NCI-H2081 treated with DMSO at 0.1 percent for 48 hours (cell line): ENCODE measurements around the gene VPS52.
"Not testable (repeated sequence)": the region's sequence is repeated elsewhere in the genome, so short reads cannot be mapped to it uniquely, and the experiment has no call there.

Experiments
- DNase-seq: peaks from one replicate; lab custom pipeline; 2025; lab: John Stamatoyannopoulos, UW

VPS52 gene

DNA sequence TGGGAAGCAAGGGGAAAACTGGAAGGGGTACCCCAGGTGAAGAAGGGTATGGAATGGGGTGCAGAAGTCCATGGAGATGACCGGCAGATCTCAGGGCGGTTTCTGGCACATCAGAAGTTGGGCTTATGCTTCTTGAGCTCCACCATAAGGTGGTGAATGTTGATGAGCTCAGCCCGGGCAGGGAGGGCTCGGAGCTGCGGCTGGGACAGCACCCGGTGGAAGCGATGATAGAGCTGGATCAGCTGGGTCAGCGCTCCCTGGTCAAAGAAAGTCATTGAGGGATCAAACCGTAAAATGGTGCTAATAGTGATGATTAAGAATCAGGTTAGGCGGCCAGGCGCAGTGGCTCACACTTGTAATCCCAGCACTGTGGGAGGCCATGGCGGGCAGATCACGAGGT lies 20.9 kb downstream of the VPS52 start:
- no peak for DNase-seq

DNA sequence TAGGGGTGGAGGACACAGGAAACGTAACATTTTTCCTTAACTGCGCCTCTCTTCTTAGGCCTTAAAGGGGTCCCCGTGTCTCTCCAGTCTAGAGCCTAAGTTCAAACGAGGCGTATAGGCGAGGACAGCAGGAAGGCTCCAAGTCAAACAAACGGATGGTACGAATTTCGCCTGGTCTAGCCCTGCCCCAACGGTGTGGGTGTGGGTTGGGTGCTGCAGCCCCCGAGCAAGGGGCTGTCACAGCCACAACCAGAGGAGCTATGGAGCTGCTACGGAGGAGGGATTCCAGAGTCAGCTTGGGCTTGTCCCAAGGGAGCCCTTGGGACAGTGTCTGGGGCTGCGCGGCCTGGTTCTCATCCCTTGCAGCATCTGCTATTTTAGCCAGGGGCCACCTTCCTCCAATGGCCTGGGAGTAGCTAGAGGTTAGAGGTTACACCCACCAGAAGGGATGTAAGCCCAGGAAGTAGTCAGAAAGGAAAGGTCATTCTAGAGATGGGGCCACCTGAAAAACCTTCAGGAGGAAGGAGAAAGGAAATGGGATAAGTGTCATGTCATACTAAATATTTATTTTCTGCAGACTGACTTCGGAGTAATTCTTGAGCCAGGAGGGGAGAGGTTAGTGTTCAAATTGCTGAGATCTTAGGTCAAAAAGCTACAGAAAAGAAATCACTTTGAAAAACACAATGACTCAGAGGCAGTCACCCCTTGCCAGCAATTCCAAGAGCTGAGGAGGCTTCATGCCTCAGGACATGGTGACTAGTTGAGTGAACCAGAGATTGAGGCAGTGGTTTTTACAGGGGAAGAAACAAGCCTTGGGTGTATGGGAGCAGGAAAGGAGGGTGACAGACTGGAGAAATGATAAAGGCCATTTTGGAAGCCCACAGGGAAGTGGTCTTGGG lies 21.7 kb downstream of the VPS52 start:
- DNase-seq: no peak

DNA sequence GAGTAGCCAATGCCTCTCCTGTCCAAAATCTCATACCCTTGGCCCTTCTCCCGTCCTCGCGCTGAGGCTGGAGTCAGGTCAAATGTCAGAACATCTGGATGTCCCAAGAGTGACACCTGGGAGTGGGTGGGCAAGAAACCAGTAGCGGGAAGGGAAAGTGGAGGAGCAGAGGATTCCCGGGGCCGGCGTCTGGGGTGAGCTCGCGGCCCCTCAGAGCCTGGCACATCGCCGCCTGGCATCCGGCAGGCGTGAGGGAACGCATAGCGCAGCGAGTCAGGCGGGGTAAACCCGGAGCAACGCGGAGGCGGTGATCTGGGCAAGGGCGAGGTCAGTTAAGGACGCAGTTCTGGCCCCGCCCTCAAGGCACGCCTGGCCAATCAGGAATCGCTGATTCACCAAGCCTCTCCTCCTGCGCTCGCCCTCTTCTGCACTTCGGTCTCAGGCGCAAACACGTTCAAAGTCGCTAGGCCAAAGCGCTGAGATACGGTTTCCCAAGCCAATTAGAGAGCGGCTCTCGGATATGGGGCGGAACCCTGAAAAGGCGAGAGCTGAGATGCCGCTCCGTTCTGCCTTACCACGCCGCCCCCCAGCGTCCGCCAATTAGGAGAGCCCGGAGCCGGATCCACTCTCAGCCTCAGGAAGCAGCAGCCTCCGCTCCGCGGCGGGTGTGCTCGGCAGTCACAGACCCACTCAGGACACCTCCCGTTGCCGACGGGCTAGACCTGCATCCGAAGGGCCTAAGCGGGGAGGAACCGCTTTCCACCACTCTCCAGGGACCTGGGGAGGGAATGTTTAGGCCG lies 22.5 kb downstream of the VPS52 start:
- DNase-seq: peak; percentile 95

DNA sequence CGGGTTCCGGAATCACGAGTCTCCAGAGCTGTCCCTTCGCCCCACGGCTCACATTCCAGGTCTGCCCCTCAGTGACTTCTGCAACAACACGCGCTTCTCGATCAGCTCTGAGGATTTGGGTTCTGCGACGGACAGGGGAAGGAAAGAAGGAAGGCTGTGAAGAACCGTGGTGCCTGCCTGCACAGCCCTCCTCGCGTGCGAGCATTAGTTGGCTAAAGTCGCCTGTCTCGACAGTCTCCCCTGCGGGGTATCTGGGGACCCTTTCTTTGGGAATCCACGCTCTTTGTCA lies 23.1 kb downstream of the VPS52 start:
- DNase-seq: no peak

DNA sequence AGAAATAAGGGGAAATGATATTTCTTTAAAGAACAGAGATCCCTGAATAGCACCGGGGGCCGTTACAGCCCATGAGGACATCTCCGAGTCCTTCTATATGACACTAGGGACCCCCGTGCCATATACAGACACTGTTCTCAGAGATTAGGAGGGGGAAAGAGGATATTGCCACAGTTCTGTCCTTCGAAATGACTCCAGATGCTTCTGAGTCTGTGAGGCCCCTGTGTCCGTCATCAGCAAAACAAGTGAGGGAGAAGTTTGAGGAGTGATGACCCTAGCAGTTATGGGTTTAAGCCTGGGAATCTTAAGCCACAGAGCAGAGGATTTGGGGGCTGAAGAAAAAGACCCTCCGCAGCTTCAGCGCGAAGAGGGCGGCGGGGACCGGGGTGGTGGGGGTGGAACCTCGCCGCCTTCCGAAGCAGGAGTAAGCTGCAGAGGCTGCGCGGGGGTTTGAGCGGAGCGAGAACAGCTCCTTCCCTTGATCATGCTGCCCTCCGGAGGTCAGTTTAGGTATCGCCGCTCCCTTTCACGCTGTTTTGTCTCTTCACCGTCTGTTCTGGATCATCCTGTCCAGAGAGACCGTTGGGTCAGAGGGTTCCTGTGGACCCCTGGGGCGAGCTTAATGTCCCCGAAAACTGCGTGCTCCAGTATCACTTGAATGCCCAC lies 23.6 kb downstream of the VPS52 start:
- peak; percentile 44 for DNase-seq

DNA sequence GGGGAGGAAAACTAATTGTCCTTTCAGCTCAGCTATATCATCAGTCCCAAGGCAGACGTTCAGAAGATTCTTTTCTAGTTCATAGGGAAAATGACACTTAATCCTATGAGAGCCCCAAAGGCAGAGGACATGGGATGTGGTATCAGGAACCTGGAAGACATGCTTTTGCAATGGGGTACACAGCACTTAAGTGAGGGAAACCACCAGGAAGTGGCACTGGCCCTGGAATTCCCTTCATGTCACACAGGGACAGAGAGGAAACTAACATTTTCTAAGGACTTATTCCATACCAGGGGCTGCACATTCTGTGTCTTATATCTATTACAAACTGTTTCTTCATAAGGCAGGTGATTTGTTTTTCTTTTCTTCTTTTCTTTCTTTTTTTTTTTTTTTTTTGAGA lies 28.2 kb downstream of the VPS52 start:
- no peak for DNase-seq

DNA sequence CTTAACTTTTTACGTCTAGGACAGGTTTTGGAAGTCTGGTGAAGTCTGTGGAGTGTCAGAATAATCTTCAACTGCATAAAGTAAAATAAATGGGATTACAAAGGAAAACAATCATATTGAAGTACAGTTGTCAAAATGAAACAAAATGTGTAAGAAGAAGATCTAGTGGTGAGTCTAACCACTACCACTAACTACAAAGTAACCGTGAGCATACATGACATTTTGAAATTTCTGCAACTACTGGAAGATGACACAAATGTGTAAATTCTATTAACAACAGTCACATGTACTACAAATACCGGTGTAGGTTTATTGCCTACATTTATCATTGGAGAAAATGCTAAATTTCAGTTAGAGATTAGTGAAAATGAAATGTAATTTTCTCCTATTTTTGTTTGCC lies 29.7 kb downstream of the VPS52 start:
- no peak for DNase-seq

DNA sequence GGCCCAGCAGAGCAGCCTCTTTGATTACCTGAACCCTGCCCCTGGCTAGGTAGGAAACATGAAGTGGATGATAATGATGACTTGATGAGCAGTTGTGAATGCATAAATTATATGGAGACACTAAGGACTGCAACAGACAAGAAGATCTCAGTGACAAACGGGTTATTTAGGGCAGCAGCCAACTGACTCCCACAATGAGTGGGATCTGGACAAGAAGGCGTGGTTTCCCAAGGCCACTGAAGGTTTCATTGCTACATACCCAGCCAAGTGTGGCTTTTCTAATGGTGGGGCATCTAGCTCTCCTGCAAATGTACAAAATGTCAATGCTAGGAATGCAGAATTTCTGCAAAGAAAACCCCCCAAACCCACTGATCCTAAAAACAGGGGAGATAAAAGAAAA lies 33.9 kb downstream of the VPS52 start:
- no peak for DNase-seq

DNA sequence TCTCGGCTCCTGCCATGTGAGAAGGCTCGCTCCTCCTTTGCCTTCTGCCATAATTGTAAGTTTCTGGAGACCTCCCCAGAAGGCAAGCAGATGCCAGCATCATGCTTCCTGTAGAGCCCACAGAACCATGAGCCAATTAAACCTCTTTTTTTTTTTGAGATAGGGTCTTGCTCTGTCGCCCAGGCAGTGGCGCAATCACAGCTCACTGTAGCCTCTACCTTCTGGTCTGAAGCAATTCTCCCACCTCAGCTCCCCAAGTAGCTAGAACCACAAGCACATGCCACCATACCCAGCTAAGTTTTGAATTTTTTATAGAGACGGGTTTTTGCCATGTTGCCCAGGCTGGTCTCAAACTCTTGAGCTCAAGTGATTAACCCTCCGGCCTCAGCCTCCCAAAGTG lies 34.8 kb downstream of the VPS52 start:
- DNase-seq: no peak

DNA sequence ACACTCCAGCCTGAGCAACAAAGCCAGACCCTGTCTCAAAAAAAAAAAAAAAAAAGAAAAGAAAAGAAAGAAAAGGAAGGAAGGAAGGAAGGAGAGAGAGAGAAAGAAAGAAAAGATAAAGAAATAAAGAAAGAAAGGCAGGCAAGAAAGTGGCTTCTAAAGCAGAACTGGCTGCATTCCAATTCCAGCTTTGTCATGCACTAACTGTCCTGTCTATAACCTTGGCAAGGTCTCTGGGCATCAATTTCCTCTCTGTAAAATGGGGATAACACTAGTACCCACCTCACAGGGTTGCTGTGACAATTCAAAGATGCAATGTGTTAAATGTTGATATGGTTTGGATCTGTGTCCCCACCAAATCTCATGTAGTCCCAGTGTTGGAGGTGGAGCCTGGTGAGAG lies 35.3 kb downstream of the VPS52 start:
- no peak for DNase-seq

DNA sequence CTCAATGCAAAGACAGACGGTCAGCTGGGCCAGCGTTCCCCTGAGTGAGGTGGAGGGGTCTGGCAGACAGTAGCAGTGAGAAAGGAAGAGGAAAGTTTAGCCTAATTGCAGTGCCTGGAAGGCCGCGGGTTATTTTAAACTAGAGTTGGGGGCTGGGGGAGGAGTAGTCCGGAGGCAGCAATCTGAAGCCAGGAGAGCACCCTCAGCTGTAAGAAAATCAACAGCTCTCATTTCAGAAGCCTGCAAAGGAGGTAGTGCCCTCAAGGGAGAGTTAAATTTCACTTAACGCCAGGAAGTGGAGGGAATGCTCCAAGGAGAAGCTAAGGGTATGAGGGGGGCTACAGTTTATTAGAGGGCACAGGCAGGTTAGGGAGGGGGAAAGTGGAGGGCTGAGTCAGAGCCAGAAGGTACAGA lies 36.4 kb downstream of the VPS52 start:
- DNase-seq: no peak

DNA sequence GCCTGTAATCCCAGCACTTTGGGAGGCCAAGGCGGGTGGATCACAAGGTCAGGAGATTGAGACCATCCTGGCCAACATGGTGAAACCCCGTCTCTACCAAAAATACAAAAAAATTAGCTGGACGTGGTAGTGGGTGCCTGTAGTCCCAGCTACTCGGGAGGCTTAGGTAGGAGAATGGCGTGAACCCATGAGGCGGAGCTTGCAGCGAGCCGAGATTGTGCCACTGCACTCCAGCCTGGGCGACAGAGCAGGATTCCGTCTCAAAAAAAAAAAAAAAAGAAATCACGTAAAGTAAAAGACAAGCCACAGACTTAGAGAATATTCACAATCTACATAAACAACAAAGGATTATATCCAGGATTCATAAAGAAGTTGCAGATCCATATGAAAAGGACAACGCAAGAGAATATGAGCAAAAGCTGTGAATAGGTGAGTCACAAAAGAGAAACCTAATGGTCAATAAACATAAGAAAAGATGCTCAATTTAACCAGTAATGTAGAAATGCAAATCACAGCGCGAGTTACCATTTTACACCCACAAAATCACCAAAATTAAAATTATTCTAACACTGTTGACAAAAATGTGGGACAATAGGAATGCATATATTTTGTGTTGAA lies 45.1 kb downstream of the VPS52 start:
- not testable (repeated sequence) for DNase-seq

DNA sequence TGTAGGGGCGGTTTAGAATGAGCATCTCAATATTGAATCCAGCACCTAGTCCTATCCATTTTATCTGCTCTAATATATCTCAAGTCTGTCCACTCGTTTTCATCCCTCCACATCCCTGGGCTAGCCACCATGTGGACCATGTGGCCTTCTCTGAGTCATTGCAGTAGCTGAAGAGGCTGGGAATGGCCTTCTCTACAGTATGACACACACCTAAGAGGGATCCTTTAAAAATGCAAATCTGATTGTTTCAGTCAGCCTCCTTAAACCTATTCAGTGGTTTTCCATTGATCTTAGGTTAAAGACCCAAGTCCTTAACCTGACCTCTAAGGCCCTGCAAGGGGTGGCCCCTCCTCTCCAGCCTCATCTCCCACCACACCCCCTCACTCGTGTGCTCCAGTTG lies 54.0 kb downstream of the VPS52 start:
- DNase-seq: no peak

DNA sequence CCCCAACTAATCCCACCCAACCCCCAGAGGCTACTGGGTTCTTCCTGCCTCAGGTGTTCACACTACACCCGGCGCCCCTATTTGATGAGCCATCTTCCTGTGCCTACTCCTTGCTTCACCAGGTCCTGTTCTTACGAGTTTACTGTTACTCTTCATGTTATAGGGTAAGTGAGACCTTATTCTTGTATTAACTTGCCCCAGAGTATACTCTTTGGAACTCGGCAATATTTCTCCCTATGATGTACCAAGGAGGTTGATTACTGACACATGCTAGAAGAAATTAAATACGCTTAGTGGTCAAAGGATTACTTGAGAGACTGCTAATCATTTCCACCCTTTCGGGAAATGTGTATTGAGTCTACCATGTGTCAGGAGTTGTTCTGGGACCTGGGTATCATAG lies 54.4 kb downstream of the VPS52 start:
- DNase-seq: no peak

DNA sequence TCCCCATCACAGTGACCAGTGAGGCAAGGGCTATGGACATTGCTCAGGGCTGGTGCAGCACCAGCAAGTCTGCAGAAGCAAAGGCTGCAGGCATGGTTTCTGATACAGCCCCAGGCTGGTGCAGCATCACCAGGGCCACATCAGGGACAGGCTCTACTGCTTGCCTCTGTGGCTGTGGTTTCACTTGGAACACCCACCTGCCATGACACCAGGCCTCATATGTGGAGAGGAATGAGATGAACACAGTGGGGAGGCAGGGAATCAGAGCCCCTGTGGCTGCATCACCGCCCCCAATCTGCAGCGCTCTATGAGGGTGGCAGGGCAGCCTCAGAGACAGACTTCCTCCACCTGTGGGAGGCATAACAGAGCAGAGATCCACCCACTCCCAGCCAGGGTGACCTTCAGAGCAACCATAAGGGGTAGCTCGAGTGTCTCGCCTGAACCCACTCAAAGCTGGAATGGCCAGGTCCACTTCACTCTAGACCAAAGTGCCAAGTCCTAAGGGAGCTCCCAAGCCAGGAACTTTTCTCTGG lies 55.5 kb downstream of the VPS52 start:
- no peak for DNase-seq

DNA sequence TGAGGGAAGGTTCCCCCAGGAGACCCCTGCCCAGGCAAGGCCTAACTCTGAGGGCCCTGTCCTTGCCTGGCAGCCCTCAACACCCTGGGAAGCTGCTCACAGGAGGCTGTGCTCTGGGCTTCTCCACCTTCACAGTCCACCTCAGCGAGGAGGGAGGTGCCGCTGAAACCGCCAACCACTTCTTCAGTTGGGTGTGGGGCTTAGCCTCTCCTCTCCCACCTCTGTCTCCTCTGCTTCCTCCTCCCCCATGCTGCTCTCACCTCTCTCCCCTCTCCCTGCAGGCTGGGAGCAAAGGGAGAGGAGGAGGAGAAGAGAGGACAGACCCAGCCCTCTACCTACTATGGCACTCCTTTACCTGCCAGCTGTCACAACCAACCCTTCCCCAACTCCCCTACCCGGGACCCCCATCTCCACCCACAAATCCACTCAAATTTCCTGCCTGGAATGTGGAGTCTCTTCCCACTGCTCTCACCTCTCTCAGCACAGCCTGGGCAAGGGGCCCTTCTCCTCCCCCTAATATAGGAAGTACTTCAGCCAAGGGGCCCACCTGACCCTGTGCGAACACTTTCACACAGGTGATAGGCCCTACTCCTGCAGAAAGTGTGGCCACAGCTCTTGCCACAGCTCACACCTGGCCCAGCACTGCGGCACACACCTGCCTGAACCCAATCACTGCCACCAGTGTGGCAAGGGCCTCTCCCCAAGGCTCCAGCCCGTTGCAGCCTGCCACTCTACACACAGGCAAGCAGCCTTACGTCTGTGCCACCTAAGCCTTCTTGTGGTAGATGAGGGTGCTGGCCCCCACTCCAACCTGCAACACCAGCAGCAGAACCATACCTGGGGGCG lies 56.2 kb downstream of the VPS52 start:
- DNase-seq: no peak

DNA sequence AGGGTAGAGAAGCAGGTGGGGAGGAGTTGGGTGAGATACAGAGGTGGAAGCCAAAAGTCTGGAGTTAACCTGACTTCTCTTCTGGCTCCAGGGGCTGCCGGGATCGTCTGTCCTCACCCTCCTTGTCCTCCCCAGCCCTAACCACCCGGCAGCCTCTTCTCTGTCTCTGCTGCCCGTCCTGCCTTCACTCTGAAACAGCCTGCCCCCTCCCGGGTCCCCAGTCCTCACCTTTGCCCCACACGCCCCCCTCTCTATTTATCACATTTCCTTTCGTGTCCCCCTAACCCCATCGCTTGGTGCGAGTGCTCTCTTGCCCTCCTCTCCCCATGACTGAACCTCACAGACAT lies 57.7 kb downstream of the VPS52 start:
- DNase-seq: no peak

DNA sequence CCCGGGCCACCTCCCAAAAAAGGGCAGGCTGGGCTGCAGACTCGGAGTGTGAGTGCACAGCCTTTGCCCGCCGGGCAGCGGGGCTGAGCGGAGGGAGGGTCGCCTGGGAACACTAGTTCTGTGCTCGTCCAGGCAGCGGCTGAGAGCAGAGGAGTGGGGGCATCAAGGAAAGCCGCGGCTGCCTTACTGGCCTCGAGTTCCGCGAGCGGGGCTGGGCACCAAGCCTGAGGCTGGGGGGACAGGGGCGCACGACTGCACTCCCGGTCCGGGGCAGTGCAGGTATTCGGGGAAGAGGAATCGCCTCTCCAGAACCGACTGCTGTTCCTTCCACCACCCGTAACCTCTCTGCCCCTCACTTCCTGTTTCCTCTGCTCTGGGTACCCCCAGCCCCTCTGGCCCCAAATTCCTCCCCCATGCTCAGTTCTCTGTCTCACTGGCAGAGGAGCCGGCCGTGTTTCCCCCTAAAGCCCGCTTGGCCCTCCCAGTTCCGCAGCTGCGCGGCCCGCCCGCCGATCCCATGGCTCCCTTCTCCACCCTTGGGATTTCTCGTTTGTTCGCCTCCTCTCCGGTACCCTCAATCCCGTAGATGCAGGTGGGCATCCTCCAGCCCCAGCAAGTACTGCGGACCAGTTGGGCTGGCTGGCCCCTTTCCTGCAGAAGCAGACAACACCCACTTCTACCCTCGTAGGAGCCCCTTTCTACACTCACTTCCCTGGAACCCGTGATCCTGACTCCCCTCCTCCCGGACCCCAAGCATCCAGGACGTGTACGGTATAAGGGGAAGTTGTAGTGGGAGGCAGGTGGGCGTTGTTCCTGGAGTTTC lies 58.3 kb downstream of the VPS52 start:
- no peak for DNase-seq

DNA sequence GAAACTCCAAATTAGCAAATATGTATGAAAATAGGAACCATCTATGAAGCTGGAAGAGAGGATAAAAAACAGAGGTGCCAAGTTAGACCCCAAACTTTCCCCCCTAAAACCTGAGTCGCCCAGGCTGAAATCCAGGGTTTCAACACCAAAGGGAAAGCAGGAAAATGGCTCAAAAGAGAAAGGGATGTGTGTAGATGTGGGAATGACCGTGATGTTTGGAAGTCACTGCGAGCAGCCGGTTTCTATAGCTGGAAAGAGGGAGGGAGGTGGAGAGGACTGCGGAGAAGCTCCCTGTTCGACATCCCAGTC lies 58.9 kb downstream of the VPS52 start:
- DNase-seq: no peak

DNA sequence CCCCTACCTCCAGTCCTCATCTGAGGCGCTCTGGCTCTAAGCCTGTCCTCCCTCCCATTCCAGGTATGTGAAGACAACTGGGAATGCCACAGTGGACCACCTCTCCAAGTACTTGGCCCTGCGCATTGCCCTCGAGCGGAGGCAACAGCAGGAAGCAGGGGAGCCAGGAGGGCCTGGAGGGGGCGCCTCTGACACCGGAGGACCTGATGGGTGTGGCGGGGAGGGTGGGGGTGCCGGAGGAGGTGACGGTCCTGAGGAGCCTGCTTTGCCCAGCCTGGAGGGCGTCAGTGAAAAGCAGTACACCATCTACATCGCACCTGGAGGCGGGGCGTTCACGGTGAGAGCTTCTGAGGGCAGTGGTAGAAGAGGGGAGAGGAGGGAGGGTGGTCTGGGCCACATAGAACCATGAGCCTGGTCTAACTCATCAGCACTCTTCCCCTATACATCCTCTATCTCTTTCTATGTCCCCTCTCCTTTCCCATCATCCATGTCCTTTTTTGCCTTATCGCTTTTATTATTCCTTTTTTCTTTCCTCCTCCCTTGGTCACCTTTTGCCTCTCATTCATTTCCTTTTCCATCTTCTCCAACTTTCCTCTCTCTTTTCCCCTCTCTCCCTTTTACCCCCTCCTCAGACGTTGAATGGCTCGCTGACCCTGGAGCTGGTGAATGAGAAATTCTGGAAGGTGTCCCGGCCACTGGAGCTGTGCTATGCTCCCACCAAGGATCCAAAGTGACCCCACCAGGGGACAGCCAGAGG lies 59.8 kb downstream of the VPS52 start:
- no peak for DNase-seq
